Gastroesophageal sphincter (tissue), 4 donors: ENCODE data around the gene CD9. TPM values are rescaled to one million over a fixed set of nuclear protein-coding genes. Genes with fewer than 3 reads are reported as not detected.

ENCODE experiments used
- ATAC-seq: fragments of 150-250 bp; one replicate; pipeline ENCODE4 v1.9.1; 2016; ENCODE audit warnings: mild to moderate bottlenecking, moderate library complexity
- H3K27ac ChIP-seq, 4 donors: fragments of 200-600 bp; sonication (generic) in 3 of 4; 1 replicate in 3 of 4; 2 replicates in 1 of 4; pipeline ENCODE4 v1.5.1; 2016 to 2019
- H3K27me3 ChIP-seq: fragments of 200-600 bp; sonication (generic); one replicate; pipeline ENCODE4 v1.5.1; 2019
- H3K36me3 ChIP-seq, 2 donors: fragments of 200-600 bp; sonication (generic); one replicate each; pipeline ENCODE4 v1.5.1; 2019; ENCODE audit warnings: control low read depth in 1 of 2
- H3K4me1 ChIP-seq, 3 donors: fragments of 200-600 bp; sonication (generic); 1 replicate in 2 of 3; 2 replicates in 1 of 3; pipeline ENCODE4 v1.5.1; 2016 to 2019; ENCODE audit warnings: control low read depth in 2 of 3
- H3K4me3 ChIP-seq, 2 donors: fragments of 200-600 bp; sonication (generic); one replicate each; pipeline ENCODE4 v1.5.1; 2019; ENCODE audit warnings: mild to moderate bottlenecking in 1 of 2, moderate library complexity in 1 of 2
- H3K9me3 ChIP-seq, 3 donors: fragments of 200-600 bp; sonication (generic); one replicate each; pipeline ENCODE4 v1.5.1; 2017 to 2019; ENCODE audit warnings: control low read depth in 2 of 3
- WGBS, 2 donors: methylation state at CpG; one replicate each; pipeline ENCODE4 v1.1.5; 2018; ENCODE audit warnings: low coverage in 1 of 2; 5-methylcytosine and 5-hydroxymethylcytosine counted together
- small RNA-seq, 4 donors: library from RNA; depleted of rRNA; stranded (forward); fragments of <200 nt; gene quantifications; one replicate each; pipeline ENCODE3, GENCODE V24; 2016
- total RNA-seq, 4 donors: library from RNA; depleted of rRNA; stranded (reverse); fragments of >200 nt; gene quantifications; one replicate each; pipeline ENCODE4 v1.1.0, GENCODE V29; 2016
- TF ChIP-seq, protein P1 (sequence below), 4 experiments: fragments of 200-600 bp in 2 of 4; fragments of 450-650 bp in 2 of 4; sonication (generic) in 1 of 4; IDR thresholded peaks; one replicate each; pipeline ENCODE4 v1.5.1; 2017 to 2019; ENCODE audit warnings: antibody characterized with exemption in 4 of 4, mild to moderate bottlenecking in 2 of 4, moderate library complexity in 2 of 4

Gene CD9
- total RNA-seq, 4 donors from 2014 or later = 379 to 558 (median 468) TPM

DNA sequence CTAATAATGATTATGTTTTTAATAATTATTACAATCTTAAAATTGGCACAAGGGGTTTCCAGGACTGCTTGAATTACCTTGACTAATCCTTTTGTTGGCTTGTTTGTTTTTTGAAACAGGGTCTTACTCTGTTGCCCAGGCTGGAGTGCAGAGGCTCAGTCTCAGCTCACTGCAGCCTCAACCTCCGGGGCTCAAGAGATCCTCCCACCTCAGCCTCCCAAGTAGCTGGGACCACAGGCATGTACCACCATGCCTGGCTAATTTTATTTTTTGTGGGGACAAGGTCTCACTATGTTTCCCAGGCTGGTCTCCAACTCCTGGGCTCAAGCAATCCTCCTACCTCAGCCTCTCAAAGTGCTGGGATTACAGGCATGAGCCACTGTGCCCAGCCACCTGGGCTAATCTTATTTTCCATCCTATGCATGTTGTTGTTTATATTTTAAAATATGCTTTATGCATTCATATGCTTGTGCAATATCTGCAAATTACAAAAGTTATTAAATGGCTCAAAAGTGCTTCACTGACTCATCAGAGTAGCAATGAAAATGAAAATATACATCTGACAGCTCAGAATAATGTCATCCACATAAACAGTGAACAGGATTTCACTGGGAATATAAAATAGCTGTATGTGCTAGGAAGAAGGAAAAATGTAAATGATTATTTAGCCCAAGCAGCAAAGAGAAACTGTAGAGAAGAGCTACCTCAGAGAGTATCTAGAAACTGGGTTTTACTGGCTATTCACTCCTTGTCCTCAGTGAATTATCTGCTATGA lies 85.5 kb downstream of the CD9 start:
- TF ChIP-seq, protein P1, sequence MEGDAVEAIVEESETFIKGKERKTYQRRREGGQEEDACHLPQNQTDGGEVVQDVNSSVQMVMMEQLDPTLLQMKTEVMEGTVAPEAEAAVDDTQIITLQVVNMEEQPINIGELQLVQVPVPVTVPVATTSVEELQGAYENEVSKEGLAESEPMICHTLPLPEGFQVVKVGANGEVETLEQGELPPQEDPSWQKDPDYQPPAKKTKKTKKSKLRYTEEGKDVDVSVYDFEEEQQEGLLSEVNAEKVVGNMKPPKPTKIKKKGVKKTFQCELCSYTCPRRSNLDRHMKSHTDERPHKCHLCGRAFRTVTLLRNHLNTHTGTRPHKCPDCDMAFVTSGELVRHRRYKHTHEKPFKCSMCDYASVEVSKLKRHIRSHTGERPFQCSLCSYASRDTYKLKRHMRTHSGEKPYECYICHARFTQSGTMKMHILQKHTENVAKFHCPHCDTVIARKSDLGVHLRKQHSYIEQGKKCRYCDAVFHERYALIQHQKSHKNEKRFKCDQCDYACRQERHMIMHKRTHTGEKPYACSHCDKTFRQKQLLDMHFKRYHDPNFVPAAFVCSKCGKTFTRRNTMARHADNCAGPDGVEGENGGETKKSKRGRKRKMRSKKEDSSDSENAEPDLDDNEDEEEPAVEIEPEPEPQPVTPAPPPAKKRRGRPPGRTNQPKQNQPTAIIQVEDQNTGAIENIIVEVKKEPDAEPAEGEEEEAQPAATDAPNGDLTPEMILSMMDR (IDR thresholded peaks at IDR 0.05) = no peak
- Histone ChIP-seq H3K4me1 (peaks cover 0 to 15% (median 1%) of the 10 kb centered on the region in 3 donors), H3K27ac (no peak overlapping the region), H3K9me3 (no peaks in the 10 kb centered on the region), H3K36me3 (no peaks in the 10 kb centered on the region), H3K4me3 (no peak overlapping the region), H3K27me3 (no peaks in the 10 kb centered on the region)
- WGBS, 2 donors = 11 to 38% methylated on average over 1 of the region's 1 CpG
- no peak for ATAC-seq

Small RNA genes within 50 kb of the gene (small RNA-seq; reads per million reads assigned to genes)
- gene ATP5MFP5 (0 reads per million in 4 donors), gene RF00019 (0 reads per million in 4 donors)

Other genes starting within 250 kb of the CD9 start
- gene VWF, start 75.7 kb upstream of the CD9 start, total RNA-seq = 100 to 1,000 TPM in 3 of 4 donors, 10 to 100 TPM in 1; 94.3 to 261 (median 162) TPM
- gene PLEKHG6, start 110.3 kb downstream of the CD9 start, total RNA-seq = 10 to 100 TPM in 1 of 4 donors, 1 to 10 TPM in 1, under 1 TPM in 2; 0.35 to 44.5 (median 1.3) TPM
- 100 to 1,000 TPM; 150 to 356 (median 227) TPM for gene TNFRSF1A, start 141.7 kb downstream of the CD9 start, total RNA-seq
- 10 to 100 TPM in 1 of 4 donors, 1 to 10 TPM in 1, under 1 TPM in 1, not detected in 1; 0.62 to 19.9 (median 5.2) TPM for gene SCNN1A, start 175.2 kb downstream of the CD9 start, total RNA-seq
- 100 to 1,000 TPM in 3 of 4 donors, 10 to 100 TPM in 1; 86.5 to 139 (median 119) TPM for gene LTBR, start 183.8 kb downstream of the CD9 start, total RNA-seq
- gene CD27, start 244.6 kb downstream of the CD9 start, total RNA-seq = under 1 TPM in 2 of 4 donors, not detected in 2; 0.45 to 0.89 TPM